Left lung (tissue), 10 donors: ENCODE results near the gene COPG1. TPM values are rescaled to one million over a fixed set of nuclear protein-coding genes. Genes with fewer than 3 reads are reported as not detected.
A peak's percentile ranks its signal among the peaks of the same experiment; 100 is the strongest.

Source experiments
- ATAC-seq: fragments of 200-7000 bp; cut with Tn5 transposase; one replicate; pipeline ENCODE4 v1.9.1; 2020; ENCODE audit warnings: moderate library complexity
- DNase-seq, 4 donors: peaks; one replicate each; pipeline ENCODE4 v3.0.0-alpha.2; 2013 to 2020
- H3K27ac ChIP-seq, 2 donors: fragments of 200-600 bp; sonication (generic) in 1 of 2; one replicate each; pipeline versions ENCODE4 v1.5.0 to v1.8.0; 2020 to 2021
- H3K27me3 ChIP-seq, 2 donors: fragments of 200-600 bp; sonication (generic) in 1 of 2; one replicate each; pipeline versions ENCODE4 v1.5.0 to v1.8.0; 2020 to 2021
- H3K36me3 ChIP-seq, 2 donors: fragments of 200-600 bp; sonication (generic) in 1 of 2; one replicate each; pipeline versions ENCODE4 v1.5.0 to v1.8.0; 2020 to 2021
- H3K4me1 ChIP-seq, 2 donors: fragments of 200-600 bp; one replicate each; pipeline ENCODE4 v1.8.0; 2021
- H3K4me3 ChIP-seq, 2 donors: fragments of 200-600 bp; sonication (generic) in 1 of 2; one replicate each; pipeline versions ENCODE4 v1.5.0 to v1.8.0; 2020 to 2021; ENCODE audit warnings: mild to moderate bottlenecking in 1 of 2
- H3K9me3 ChIP-seq, 2 donors: fragments of 200-600 bp; sonication (generic) in 1 of 2; one replicate each; pipeline versions ENCODE4 v1.5.0 to v1.8.0; 2020 to 2021
- intact Hi-C, 2 donors: fragments of 100-400 bp; cut with DNase I; formaldehyde crosslinking; loops; one replicate each; pipeline versions ENCODE4 v1.11.2 to v1.14.2; 2022
- polyA plus RNA-seq, 6 donors: library from polyadenylated mRNA; unstranded; fragments of 120-200 nt; gene quantifications; one replicate each; pipeline ENCODE4 v1.2.1, GENCODE V29; 2013; ENCODE audit not compliant: insufficient read length in 6 of 6
- total RNA-seq, 2 donors: library from RNA; stranded (reverse); fragmentation: NEBNext Ultra II Directional; extraction: Animal tissue kit (Norgen Biotek cat#: 25700); gene quantifications; one replicate each; pipeline ENCODE4 v1.2.1, GENCODE V29; 2021
- TF ChIP-seq, protein P1 (sequence below), 2 donors: fragments of 200-600 bp; sonication (generic) in 1 of 2; IDR thresholded peaks; one replicate each; pipeline versions ENCODE4 v1.5.0 to v1.8.0; 2021; ENCODE audit warnings: antibody characterized with exemption in 2 of 2
- donor health status: DM: no; HTN: yes; CAD: no.
- donor health status: DM: no; HTN: no; CAD: no.

Gene COPG1
- total and polyA plus RNA-seq, 8 donors = 138 to 231 (median 163) TPM

DNA sequence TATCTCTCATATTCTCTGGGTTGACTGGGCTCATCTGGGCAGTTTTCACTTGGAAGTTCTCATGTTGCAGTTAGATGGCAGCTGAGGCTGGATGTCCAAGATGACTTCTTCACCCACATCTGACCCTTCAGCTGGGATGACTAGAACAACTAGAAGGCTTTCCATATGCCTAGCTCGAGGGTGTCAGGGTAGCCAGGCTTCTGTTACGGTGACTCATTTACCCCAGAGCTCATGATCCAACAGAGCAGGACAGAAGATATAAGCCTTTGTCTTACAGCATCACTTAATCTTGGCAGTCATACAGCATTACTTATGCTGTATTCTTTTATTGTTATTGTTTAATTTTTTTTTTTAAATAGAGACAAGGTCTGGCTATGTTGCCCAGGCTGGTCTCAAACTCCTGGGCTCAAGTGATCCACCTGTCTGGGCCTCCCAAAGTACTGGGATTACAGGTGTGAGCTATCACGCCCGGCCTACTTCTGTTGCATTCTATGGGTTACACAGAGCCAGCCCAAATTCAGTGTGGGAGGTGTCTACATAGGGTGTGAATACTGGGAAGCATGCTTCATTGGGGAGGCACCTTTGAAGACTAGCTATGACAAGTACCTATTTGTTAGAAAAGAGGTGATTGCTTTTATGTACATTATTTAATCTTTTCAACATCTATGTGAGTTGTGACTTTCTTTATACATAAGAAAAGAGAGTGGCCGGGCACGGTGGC lies 40.0 kb downstream of the COPG1 start:
- DNase-seq = no peak

DNA sequence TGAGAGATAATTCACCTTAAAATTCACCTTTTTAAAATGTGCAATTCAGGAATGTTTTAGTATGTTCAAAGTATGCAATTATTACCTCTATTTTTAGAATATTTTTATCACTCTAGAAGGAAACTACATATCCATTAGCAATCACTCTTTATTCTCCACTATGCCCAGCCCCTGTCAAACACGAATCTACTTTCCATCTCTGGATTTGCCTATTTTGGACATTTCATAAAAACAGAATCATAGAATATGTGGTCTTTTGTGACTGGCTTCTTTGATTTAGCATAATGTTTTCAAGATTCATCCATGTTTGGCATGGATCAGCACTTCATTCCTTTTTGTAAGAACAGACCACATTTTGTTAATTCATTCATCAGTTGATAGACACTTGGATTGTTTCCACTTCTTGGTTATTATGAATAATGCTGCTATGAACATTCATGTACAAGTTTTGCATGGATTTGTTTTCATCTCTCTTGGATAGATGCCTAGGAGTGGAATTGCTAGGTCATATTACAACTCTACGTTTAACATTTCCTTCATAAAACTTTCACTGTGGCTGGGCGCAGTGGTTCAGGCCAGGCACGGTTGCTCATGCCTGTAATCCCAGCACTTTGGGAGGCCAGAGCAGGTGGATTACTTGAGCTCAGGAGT lies 42.0 kb downstream of the COPG1 start:
- DNase-seq = no peak
- no peak for ATAC-seq
- TF ChIP-seq, protein P1, sequence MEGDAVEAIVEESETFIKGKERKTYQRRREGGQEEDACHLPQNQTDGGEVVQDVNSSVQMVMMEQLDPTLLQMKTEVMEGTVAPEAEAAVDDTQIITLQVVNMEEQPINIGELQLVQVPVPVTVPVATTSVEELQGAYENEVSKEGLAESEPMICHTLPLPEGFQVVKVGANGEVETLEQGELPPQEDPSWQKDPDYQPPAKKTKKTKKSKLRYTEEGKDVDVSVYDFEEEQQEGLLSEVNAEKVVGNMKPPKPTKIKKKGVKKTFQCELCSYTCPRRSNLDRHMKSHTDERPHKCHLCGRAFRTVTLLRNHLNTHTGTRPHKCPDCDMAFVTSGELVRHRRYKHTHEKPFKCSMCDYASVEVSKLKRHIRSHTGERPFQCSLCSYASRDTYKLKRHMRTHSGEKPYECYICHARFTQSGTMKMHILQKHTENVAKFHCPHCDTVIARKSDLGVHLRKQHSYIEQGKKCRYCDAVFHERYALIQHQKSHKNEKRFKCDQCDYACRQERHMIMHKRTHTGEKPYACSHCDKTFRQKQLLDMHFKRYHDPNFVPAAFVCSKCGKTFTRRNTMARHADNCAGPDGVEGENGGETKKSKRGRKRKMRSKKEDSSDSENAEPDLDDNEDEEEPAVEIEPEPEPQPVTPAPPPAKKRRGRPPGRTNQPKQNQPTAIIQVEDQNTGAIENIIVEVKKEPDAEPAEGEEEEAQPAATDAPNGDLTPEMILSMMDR (IDR thresholded peaks at IDR 0.05) = no peak
- H3K4me1 ChIP-seq = no peaks in the 10 kb centered on the region
- intact Hi-C loops = no loop called here
- H3K27me3 ChIP-seq = no peaks in the 10 kb centered on the region
- no peak overlapping the region for H3K27ac ChIP-seq
- H3K36me3 ChIP-seq = peaks cover 0 to 55% of the 10 kb centered on the region in 2 donors
- no peak overlapping the region for H3K4me3 ChIP-seq
- H3K9me3 ChIP-seq = no peaks in the 10 kb centered on the region

More for the DNA sequence above, 40.0 kb downstream of the COPG1 start:
- Histone ChIP-seq H3K36me3 (peaks cover 0 to 45% of the 10 kb centered on the region in 2 donors), H3K4me3 (no peak overlapping the region), H3K4me1 (no peaks in the 10 kb centered on the region), H3K9me3 (no peaks in the 10 kb centered on the region), H3K27me3 (no peaks in the 10 kb centered on the region), H3K27ac (no peak overlapping the region)
- intact Hi-C loops = no loop called here
- ATAC-seq = no peak
- TF ChIP-seq, protein P1 (IDR thresholded peaks at IDR 0.05) = no peak

DNA sequence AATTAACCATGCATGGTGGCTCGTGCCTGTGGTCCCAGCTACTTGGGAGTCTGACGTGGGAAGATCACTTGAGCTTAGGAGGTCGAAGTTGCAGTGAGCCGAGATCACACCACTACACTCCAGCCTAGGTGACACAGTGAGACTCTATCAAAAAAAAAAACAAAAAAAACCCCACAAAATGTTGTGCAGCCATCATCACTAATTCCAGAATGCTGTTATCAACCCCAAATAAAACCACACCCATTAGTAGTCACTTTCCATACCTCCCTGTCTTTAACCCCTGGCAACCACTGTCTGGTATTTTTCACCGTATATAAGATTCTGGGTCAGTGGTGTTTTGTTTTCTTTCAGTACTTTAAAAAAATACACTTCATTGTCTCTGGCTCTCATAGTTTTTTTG lies 45.9 kb downstream of the COPG1 start:
- no peak overlapping the region for H3K4me3 ChIP-seq

DNA sequence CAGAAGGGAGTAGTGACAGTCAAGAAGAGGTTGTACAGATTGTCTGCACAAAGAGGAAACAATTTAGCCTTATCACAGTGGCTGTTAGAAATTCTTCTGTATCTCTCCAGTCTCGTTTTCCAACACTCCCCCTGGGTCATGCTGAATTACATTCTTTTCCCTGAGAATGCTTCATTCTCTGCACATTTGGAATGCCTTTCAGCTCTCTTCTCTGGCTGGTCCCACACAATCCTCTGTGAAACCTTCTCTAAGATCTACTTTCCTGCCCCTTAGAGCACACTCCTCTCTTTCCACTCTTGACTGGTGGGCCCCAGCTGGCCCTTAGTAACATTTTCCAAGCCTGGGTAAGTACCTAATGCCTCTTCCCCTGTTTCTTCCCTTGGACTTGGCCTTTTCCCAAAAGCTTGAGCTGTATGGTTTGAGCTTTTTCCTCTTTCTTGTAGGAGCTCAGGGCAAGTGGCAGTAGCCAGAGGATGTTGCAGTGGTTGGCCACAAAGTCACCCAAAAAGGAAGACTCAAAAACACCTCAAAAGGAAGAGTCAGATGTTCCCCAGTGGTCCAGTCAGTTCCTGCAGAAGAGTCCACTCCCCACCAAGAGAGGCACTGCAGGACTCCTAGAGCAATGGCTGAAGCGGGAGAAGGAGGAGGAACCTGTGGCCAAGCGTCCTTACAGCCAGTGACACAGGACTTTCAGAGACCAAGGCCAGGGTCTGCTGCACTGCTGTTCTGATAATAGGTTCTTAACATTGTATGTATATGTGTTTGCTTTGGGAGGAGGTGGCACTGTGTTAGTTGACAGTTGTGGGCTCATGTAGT lies 54.9 kb downstream of the COPG1 start:
- DNase-seq (no peak), ATAC-seq (no peak)
- Histone ChIP-seq H3K27me3 (no peaks in the 10 kb centered on the region), H3K9me3 (no peaks in the 10 kb centered on the region), H3K36me3 (peaks cover 0 to 52% of the 10 kb centered on the region in 2 donors), H3K4me1 (peaks cover 0 to 23% of the 10 kb centered on the region in 2 donors), H3K4me3 (no peak overlapping the region), H3K27ac (peak overlapping the region; percentile 72 to 79)
- intact Hi-C loops = no loop called here
- TF ChIP-seq, protein P1 (IDR thresholded peaks at IDR 0.05) = no peak

More for the DNA sequence above, 45.9 kb downstream of the COPG1 start:
- Histone ChIP-seq H3K36me3 (peaks cover 0 to 73% of the 10 kb centered on the region in 2 donors), H3K4me1 (no peaks in the 10 kb centered on the region), H3K27ac (no peak overlapping the region), H3K9me3 (no peaks in the 10 kb centered on the region), H3K27me3 (no peaks in the 10 kb centered on the region)
- TF ChIP-seq, protein P1 (IDR thresholded peaks at IDR 0.05) = no peak
- intact Hi-C loops = no loop called here
- DNase-seq = no peak
- ATAC-seq = no peak

DNA sequence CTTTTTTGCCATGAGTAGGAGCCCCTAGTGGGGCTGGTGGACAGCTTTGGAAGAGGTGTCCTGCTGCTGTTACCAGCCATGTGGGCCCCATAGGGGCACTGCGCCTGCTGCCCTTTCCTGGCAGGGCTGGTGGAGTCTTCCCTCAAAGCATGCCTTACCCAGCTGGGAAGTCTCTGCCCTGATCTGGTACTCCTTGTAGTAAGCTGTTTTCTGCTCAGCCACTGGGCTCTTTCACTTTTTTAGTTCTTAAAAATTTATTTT lies 55.5 kb downstream of the COPG1 start:
- Histone ChIP-seq H3K27me3 (no peaks in the 10 kb centered on the region), H3K4me3 (no peak overlapping the region), H3K4me1 (peaks cover 0 to 24% of the 10 kb centered on the region in 2 donors), H3K36me3 (peaks cover 0 to 46% of the 10 kb centered on the region in 2 donors), H3K9me3 (no peaks in the 10 kb centered on the region), H3K27ac (peak overlapping the region; percentile 72 to 79)
- DNase-seq (no peak), ATAC-seq (no peak)
- intact Hi-C loops = no loop called here
- TF ChIP-seq, protein P1 (IDR thresholded peaks at IDR 0.05) = no peak
